A673 (cell line): ENCODE measurements around the gene GRHL3. TPM values are rescaled to one million over a fixed set of nuclear protein-coding genes. Genes with fewer than 3 reads are reported as not detected.
A peak's percentile ranks its signal among the peaks of the same experiment; 100 is the strongest.

Experiments used
- BruUV-seq: library from RNA; stranded (reverse); fragments of 400-500 nt; replicated peaks from 2 replicates; lab custom pipeline; 2021; lab: Mats Ljungman, UMichigan
- CTCF ChIA-PET: fragments of 300-600 bp; sonication (Branson Sonifier 250); formaldehyde crosslinking; loops from one replicate; lab custom pipeline; 2022; ENCODE audit warnings: antibody characterized with exemption; lab: Charles Lee
- POLR2A ChIA-PET: fragments of 300-600 bp; sonication (Branson Sonifier 250); formaldehyde crosslinking; loops from one replicate; lab custom pipeline; 2022; ENCODE audit warnings: antibody characterized with exemption; ENCODE audit not compliant: low non-redundant PET; lab: Charles Lee
- DNase-seq: peaks from one replicate; pipeline ENCODE4 v3.0.0-alpha.2; 2015; ENCODE audit warnings: low spot score
- H3K27ac ChIP-seq: fragments of 200-600 bp; sonication (generic); 2 replicates; pipeline ENCODE4 v1.5.1; 2016; ENCODE audit warnings: mixed run types, low read depth, mild to moderate bottlenecking, mixed read lengths, antibody characterized with exemption, low read length; ENCODE audit not compliant: poor library complexity, severe bottlenecking
- H3K27me3 ChIP-seq: fragments of 200-600 bp; sonication (generic); replicated peaks from 2 replicates; pipeline ENCODE4 v1.6.1; 2017; ENCODE audit warnings: mixed run types, low read depth, mild to moderate bottlenecking, mixed read lengths, antibody characterized with exemption, low read length; ENCODE audit not compliant: insufficient read depth, poor library complexity
- H3K36me3 ChIP-seq: fragments of 200-600 bp; sonication (generic); 2 replicates; pipeline ENCODE4 v1.6.1; 2016; ENCODE audit warnings: mixed run types, mild to moderate bottlenecking, mixed read lengths, antibody characterized with exemption, low read length; ENCODE audit not compliant: insufficient read depth, poor library complexity, severe bottlenecking
- H3K4me1 ChIP-seq: fragments of 200-600 bp; sonication (generic); 2 replicates; pipeline ENCODE4 v1.6.1; 2017; ENCODE audit warnings: mixed run types, mild to moderate bottlenecking, mixed read lengths, antibody characterized with exemption, low read length; ENCODE audit not compliant: insufficient read depth, poor library complexity, severe bottlenecking
- H3K4me3 ChIP-seq: fragments of 200-600 bp; sonication (generic); 2 replicates; pipeline ENCODE4 v1.5.1; 2016; ENCODE audit warnings: low read depth, mixed run types, mild to moderate bottlenecking, mixed read lengths, low read length; ENCODE audit not compliant: poor library complexity, severe bottlenecking
- H3K9me3 ChIP-seq: fragments of 200-600 bp; sonication (generic); 2 replicates; pipeline ENCODE4 v1.6.1; 2016; ENCODE audit warnings: mixed run types, low read depth, mild to moderate bottlenecking, mixed read lengths, antibody characterized with exemption, low read length; ENCODE audit not compliant: poor library complexity, severe bottlenecking
- EZH2 ChIP-seq: fragments of 200-600 bp; sonication (generic); IDR thresholded peaks from 2 replicates; pipeline ENCODE4 v1.6.1; 2017; ENCODE audit warnings: borderline replicate concordance, low read depth, mild to moderate bottlenecking, mixed read lengths, antibody characterized with exemption, low read length; ENCODE audit not compliant: poor library complexity, severe bottlenecking
- intact Hi-C: fragments of 100-400 bp; cut with micrococcal nuclease; formaldehyde crosslinking; loops from one replicate; pipeline ENCODE4 v1.10.0; 2022; ENCODE audit not compliant: unreplicated experiment
- total RNA-seq: library from RNA; stranded (reverse); gene quantifications from 2 replicates; pipeline ENCODE4 v1.2.3, GENCODE V29; 2021
- TF ChIP-seq, protein P1 (sequence below): fragments of 300-800, 200-600 bp; sonication (generic); conservative IDR thresholded peaks from 2 replicates; pipeline ENCODE4 v1.5.1; 2017; ENCODE audit warnings: low read depth, mild to moderate bottlenecking, antibody characterized with exemption, low read length, moderate library complexity, mixed read lengths

Gene GRHL3
- total RNA-seq, 1 experiment from 2014 or later, result not detected

DNA sequence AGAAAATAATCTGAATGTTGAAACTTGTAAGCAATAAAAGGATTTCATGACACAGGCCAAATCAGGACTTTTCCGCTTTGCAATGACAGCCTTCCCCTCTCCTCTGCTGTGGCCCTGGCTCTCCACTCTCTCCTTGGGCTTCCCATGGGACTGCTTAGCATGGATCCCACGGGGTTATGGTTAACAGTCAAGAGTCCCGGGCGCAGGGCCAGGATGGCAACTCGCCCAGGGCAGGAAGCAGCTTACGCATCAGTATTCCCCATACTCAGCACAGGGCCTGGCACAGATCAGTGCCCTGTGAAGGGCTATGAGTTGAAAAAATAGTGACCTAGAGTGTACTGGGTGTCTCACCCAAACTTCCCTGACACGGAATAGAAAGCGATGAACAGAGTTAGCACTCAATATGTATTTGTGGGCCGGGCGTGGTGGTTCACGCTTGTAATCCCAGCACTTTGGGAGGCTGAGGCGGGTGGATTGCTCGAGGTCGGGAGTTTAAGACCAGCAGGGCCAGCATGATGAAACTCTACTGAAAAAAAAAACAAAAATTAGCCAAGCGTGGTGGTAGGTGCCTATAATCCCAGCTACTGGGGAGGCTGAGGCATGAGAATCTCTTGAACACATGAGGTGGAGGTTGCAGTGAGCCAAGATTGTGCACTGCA is 29.1 kb upstream of the GRHL3 start:
- H3K27me3 ChIP-seq, result no peaks in the 10 kb centered on the region
- no TSS peak for BruUV-seq

DNA sequence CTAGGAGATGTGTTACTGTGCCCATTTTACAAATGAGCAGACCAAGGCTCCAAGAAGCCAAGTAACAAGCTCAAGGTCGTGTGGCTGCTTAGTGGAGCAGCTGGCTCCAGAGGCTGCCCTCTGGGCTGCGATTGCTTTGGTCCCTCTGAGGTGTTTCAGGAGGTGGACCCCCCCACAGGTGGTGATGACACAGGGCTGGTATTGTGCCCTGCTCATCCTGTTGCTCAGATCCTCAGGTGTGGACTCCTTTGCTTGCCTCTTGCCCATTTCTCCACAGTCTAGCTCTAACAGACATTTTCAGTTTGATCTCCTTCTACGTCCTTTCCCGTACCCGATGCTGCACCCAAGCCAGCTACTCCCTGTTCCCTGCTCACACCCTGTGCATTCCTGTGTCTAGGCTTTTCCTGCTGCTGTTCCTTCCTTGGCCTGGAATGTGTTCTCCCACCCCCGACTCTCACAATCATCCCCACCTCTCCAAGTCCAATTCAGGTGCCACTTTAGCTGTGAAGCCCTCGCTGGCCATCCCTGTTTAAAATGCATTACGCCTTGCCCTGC is 28.1 kb upstream of the GRHL3 start:
- Histone ChIP-seq H3K27ac (no peak overlapping the region), H3K4me3 (no peak overlapping the region), H3K27me3 (no peaks in the 10 kb centered on the region), H3K9me3 (no peaks in the 10 kb centered on the region), H3K4me1 (peaks cover 34% of the 10 kb centered on the region), H3K36me3 (no peaks in the 10 kb centered on the region)
- POLR2A ChIA-PET, result interaction anchor here (0.6 kb wide), 1 partner anchor 102 kb away, joined by 9 read pairs; no protein-coding TSS in a partner anchor
- intact Hi-C loops, result no loop called here
- TF ChIP-seq, protein P1, sequence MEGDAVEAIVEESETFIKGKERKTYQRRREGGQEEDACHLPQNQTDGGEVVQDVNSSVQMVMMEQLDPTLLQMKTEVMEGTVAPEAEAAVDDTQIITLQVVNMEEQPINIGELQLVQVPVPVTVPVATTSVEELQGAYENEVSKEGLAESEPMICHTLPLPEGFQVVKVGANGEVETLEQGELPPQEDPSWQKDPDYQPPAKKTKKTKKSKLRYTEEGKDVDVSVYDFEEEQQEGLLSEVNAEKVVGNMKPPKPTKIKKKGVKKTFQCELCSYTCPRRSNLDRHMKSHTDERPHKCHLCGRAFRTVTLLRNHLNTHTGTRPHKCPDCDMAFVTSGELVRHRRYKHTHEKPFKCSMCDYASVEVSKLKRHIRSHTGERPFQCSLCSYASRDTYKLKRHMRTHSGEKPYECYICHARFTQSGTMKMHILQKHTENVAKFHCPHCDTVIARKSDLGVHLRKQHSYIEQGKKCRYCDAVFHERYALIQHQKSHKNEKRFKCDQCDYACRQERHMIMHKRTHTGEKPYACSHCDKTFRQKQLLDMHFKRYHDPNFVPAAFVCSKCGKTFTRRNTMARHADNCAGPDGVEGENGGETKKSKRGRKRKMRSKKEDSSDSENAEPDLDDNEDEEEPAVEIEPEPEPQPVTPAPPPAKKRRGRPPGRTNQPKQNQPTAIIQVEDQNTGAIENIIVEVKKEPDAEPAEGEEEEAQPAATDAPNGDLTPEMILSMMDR, result no peak
- TF ChIP-seq EZH2, result no peak
- DNase-seq, result no peak
- BruUV-seq, result no TSS peak
- CTCF ChIA-PET, result interaction anchor here (1.2 kb wide), 1 partner anchor 11 kb away, joined by 4 read pairs; no protein-coding TSS in a partner anchor

More for the DNA sequence above, 29.1 kb upstream of the GRHL3 start:
- no peaks in the 10 kb centered on the region for H3K9me3 ChIP-seq
- POLR2A ChIA-PET, result no interaction called here
- no peaks in the 10 kb centered on the region for H3K36me3 ChIP-seq
- no peak overlapping the region for H3K4me3 ChIP-seq
- peaks cover 28% of the 10 kb centered on the region for H3K4me1 ChIP-seq
- TF ChIP-seq EZH2, result no peak
- TF ChIP-seq, protein P1, result no peak
- intact Hi-C loops, result no loop called here
- CTCF ChIA-PET, result interaction anchor here (1.2 kb wide), 1 partner anchor 12 kb away, joined by 4 read pairs; no protein-coding TSS in a partner anchor
- peak; percentile 98 for DNase-seq
- H3K27ac ChIP-seq, result peak overlapping the region; percentile 56

DNA sequence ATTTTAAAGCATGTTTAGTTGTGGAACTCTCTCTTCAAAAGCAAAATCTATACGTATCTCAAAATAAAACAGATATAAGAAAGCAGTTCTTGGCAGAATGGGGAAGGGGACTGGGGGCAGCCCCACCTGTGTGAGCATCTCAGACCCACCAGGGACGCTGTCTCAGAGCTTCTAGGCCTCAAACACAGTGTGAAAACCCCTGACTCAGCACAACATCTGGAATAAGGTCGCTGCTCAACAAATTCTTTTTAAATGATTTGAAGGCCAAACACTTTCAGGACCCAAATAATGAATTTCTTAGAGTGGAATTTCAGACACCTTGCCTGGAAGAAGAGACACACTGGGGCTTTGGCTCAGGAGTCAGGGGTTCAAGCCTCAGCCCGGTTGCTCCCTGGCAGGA is 27.1 kb upstream of the GRHL3 start:
- Histone ChIP-seq H3K4me1 (peaks cover 34% of the 10 kb centered on the region), H3K27me3 (no peaks in the 10 kb centered on the region), H3K36me3 (no peaks in the 10 kb centered on the region), H3K27ac (no peak overlapping the region), H3K4me3 (no peak overlapping the region), H3K9me3 (no peaks in the 10 kb centered on the region)
- BruUV-seq, result no TSS peak
- no peak for TF ChIP-seq EZH2
- TF ChIP-seq, protein P1, result no peak
- POLR2A ChIA-PET, result no interaction called here
- CTCF ChIA-PET, result no interaction called here
- no peak for DNase-seq
- intact Hi-C loops, result no loop called here
